ENCODE data around the gene DNAJB2.

The DNAJB2 gene

DNA sequence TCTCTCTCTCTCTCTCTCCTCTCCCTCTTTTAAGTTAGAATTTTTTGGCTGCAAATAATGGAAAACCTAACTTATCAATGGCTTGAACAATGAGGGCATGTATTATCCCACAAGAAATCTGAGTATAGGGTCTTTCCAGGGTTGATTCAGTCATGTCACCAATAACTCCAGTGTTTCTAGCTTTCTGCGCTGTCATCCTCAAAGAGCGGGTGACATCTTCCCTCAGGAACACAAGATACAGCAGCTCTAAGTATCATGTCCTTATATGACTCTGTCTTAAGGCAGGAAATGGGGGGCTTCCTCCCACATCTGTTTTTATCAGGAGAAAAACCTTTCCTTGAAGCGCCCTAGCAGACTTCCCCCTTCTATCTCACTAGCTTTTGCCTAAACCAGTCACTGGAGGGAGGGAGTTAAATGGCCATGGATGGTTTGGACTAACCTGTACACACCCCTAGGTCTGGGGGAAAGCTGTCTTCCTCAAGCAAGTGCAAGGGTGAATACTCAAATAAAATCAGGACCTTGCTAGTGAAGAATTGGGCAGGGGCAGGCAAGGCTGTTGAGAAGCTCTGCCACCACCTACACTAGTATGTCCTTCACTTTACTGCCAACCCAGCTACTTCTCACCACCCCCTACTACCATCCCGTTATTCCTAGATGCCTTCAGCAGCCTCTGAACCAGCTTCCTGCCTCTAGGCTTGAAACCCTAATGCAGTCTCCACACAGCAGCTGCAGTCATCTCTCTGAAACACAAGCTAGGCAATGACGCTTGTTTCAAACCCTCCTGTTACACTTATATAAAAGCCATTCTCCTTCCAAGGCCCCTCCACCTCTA, 17.9 kb upstream of the DNAJB2 start:
- no peak for DNase-seq

GRCh38 chr2:219266232-219266631, 12.9 kb upstream of the DNAJB2 start:
- no peak for DNase-seq

DNA sequence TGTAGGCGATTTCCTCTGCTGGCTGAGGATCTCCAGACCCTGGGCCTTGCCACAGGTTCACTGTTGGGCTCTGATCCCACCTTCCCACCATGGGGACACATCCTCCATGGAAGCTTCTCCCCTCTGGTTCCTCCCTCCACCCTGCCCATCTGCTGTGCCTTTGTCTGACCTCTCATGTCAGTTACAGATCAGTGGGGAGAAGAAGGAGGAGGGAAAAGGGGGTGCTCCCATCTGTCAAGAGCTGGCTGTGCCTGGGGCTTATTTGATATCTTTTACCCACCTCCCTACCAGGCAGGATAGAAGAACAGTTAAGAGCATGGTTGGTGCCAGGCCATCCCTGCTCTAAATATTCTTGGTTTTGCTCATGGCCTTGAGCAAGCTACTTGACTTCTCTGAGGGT, 12.3 kb upstream of the DNAJB2 start:
- no peak for DNase-seq

GRCh38 chr2:219268294-219268693, 10.9 kb upstream of the DNAJB2 start:
- DNase-seq = no peak

GRCh38 chr2:219269362-219270054, 9.7 kb upstream of the DNAJB2 start:
- no peak for DNase-seq

DNA sequence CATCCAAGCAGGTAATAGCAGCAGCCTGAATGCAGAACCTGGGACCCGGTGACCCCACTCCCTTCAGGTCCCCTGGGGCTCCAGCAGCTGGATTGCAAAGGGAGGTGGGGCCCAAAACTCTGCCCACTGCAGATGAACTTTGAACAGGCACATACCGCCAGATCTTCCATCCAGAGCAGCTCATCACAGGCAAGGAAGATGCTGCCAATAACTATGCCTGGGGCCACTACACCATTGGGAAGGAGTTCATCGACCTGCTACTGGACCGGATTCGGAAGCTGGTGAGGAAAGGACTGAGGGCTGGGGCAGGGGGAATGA, 9.2 kb upstream of the DNAJB2 start:
- DNase-seq = no peak

DNA sequence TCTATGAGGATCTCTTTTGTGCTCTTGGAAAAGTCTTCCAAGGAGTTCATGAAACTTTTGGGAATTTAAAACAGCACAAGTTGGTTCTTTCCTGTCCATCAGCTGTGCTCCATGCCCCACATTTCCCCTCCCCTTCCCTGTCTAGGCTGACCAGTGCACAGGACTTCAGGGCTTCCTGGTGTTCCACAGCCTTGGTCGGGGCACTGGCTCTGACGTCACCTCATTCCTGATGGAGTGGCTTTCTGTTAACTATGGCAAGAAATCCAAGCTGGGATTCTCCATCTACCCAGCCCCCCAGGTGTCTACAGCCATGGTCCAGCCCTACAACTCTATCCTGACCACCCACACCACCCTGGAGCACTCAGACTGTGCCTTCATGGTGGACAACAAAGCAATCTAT, 8.1 kb upstream of the DNAJB2 start:
- no peak for DNase-seq

- DNase-seq = no peak
Measured at GRCh38 chr2:219272356-219272755, 6.8 kb upstream of the DNAJB2 start.

- no peak for DNase-seq
Measured at GRCh38 chr2:219272995-219273394, 6.2 kb upstream of the DNAJB2 start.

- DNase-seq = no peak
Measured at GRCh38 chr2:219273937-219274336, 5.2 kb upstream of the DNAJB2 start.

GRCh38 chr2:219274361-219274921, 4.7 kb upstream of the DNAJB2 start:
- DNase-seq = peak; percentile 88

DNA sequence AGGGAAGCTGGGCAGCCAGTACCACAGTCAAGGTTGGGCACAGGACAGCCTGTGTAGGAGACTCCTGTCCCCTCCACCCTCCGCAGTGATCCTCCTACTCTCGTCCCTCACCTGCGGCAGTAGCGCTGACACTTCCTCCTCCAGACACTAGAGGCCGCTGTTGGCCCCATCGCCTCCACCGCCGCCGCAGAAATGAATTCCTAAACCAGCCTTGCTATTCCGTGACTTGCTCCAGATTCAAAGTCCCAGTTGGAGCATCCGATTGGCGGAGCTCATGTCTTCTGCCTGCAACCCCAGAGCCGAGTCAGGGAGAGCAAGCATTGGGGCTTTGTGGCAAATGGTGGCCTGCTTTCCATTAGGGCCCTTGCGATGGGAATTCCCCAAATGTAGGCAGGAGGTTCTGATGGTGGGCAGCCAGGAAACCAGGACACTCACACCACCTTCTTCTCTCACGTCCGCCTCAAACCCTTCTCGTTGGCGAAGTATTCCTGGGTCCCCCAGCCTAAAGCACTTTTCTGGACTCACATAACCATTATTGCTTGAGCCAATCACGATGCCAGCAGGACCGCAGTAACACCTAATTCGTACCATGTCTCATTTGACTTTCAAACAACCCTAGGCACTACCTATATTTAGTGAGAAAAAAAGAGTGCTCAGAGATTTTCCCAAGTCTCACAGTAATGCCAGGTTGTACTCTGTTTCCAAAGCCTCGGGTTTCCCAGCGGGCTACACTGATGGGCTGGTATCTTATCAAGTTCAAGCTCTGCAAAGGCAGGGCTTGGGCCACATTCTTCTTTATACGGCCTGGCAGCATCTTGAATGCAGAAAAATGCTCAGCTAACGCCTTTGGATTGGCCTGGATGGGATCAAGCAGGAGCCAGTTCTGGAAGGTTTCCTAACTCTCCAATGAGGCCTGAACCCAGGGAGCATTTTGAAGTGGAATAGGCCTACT, 1.2 kb upstream of the DNAJB2 start:
- DNase-seq = peak; percentile 86

DNA sequence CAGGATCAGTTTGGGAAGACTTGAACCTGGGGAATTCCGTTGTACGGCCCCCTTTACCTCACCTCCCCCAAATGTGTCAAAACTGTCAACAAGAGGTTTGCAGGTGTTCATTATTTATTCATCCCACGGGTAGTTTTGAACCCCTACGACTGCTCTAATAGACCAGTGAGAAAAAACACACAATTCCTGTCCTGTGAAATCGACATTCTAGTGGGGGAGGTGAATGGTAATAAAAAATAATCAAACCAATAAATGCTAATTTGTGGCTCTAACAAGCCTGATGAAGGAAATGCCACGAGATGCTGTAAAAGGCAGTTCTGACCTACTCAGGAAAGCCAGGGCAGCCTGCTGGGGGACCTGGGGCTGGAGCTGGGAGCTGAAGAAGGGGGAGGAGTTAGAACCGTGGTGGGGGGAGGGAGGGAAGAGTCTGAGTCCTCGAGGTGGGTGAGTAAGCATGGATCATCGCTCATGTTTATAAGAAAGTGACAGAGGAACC, 463 bp upstream of the DNAJB2 start:
- DNase-seq = no peak

- DNase-seq = no peak
Measured at GRCh38 chr2:219279916-219280516, 850 bp downstream of the DNAJB2 start.

DNA sequence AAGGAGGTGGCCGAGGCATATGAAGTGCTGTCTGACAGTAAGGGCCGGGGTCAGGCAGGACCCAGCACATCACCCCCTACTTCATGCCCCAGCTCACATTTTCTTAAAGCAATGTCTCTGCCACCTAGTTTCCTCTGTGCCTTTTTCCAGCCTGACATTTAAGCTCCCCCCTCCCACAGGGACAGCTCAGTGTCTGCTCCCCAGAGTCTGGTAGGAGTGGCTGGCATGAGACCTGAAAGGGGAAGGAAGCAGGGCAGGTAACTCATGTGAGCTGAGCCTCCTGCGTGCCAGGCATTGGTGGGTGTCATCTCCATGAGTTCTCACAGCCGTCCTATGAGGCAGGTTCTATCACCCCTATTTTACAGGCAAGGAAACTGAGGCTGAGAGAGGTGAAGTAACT, 1.5 kb downstream of the DNAJB2 start:
- no peak for DNase-seq

DNA sequence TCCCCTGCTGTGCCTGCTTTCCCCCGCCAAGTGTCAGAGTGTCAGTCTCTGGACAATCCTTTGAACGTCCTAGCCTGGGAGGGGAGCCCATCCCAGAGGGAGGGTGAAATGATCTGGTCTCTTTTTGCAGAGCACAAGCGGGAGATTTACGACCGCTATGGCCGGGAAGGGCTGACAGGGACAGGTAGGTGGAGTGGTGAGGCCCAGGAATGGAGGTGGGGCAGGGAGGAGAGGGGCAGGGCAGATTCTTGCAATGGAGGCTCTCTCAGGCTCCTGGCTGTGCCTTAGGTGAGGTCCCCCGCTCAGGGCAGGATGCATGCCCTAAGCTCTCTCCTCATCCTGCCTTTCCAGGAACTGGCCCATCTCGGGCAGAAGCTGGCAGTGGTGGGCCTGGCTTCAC, 2.4 kb downstream of the DNAJB2 start:
- no peak for DNase-seq

DNA sequence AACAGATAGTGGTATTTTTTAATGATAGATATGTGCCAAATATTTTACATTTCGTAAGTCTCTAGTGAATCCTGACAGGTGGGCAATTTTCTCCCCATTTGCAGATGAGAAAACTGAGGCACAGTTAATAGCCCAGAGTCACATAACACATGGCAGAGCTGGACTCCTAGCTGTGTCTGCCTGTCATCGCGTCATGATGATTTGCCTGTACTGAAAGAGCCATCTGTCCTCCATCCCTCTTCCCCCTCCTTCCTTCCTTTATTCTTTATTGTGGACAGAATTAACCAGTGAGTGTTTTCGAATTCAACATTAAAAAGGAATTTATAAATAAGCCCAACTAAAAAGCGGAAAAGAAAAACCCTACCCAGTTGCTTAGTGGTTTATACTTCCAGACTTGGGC, 3.2 kb downstream of the DNAJB2 start:
- no peak for DNase-seq

GRCh38 chr2:219282943-219283581, 3.9 kb downstream of the DNAJB2 start:
- peak; percentile 23 for DNase-seq

GRCh38 chr2:219284501-219285372, 5.6 kb downstream of the DNAJB2 start:
- DNase-seq = no peak

GRCh38 chr2:219285373-219285735, 6.2 kb downstream of the DNAJB2 start:
- DNase-seq = no peak

- peak; percentile 74 for DNase-seq
Measured at GRCh38 chr2:219285894-219286425, 6.8 kb downstream of the DNAJB2 start.

All from fibroblast of upper back skin (primary cell).